ENCODE data around the gene SSX2B.
"Not testable (repeated sequence)": the region's sequence is repeated elsewhere in the genome, so short reads cannot be mapped to it uniquely, and the experiment has no call there.

Gene SSX2B, protein sequence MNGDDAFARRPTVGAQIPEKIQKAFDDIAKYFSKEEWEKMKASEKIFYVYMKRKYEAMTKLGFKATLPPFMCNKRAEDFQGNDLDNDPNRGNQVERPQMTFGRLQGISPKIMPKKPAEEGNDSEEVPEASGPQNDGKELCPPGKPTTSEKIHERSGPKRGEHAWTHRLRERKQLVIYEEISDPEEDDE

DNA sequence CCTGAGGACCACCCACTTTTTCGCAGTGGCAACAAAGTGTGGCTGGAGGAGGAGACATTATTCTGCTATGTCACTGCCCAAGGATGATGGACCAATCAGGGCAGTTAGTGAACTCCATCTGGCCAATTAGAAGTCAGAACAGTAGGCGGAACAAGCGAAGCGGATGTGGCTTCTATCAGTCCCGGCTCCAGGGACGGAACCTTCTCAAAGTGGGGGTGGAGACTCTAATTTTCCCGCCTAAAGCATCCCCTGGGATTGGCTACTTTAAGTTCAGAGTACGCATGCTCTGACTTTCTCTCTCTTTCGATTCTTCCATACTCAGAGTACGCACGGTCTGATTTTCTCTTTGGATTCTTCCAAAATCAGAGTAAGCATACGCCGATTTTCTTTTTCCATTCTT, at the start of gene SSX2B:
SSX2B (plus strand) TSS at position 301 of the 400 bp plus-strand sequence. CDS start 1,429 bp downstream, outside the sequence.
- H3K4me3 ChIP-seq (ENCODE audit: low read depth, low read length), result not testable (repeated sequence)

DNA sequence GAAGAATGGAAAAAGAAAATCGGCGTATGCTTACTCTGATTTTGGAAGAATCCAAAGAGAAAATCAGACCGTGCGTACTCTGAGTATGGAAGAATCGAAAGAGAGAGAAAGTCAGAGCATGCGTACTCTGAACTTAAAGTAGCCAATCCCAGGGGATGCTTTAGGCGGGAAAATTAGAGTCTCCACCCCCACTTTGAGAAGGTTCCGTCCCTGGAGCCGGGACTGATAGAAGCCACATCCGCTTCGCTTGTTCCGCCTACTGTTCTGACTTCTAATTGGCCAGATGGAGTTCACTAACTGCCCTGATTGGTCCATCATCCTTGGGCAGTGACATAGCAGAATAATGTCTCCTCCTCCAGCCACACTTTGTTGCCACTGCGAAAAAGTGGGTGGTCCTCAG, 44.0 kb upstream of the SSX2B start, which contains the start of gene SSX2:
SSX2 (minus strand) TSS at position 101 of the 400 bp plus-strand sequence. CDS start 1,429 bp downstream, outside the sequence.
- not testable (repeated sequence) for H3K4me3 ChIP-seq (ENCODE audit: low read depth, low read length)

DNA sequence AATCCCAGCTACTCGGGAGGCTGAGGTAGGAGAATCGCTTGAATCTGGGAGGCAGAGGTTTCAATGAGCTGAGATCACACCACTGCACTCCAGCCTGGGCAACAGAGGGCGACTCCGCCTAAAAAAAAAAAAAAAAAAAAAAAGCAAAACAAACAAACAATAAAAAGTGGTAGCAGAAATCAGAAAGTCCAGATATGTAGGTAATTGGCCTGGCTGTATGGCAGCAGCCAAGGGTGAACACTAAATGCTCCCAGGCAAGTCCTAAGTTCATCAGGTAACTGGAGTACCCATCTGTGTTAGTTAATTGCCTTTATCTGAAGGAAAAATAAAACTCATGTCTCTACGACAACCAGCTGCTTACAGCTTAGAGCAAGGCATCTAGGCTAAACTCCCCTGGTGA, 14.9 kb downstream of the SSX2B start:
- H3K4me3 ChIP-seq (ENCODE audit: low read depth, low read length), result not testable (repeated sequence)

DNA sequence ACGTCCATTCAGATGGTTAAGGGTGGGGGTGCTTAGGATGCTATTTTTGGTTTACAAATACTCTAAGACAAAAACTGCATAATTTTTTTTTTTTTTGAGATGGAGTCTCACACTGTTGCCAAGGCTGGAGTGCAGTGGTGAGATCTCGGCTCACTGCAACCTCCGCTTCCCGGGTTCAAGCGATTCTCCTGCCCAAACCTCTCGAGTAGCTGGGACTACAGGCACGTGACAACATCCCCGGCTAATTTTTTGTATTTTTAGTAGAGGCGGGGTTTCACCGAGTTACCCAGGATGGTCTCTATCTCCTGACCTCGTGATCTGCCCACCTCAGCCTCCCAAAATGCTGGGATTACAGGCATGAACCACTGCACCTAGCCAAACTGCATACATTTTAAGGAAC, 22.5 kb downstream of the SSX2B start:
- not testable (repeated sequence) for H3K4me3 ChIP-seq (ENCODE audit: low read depth, low read length)

DNA sequence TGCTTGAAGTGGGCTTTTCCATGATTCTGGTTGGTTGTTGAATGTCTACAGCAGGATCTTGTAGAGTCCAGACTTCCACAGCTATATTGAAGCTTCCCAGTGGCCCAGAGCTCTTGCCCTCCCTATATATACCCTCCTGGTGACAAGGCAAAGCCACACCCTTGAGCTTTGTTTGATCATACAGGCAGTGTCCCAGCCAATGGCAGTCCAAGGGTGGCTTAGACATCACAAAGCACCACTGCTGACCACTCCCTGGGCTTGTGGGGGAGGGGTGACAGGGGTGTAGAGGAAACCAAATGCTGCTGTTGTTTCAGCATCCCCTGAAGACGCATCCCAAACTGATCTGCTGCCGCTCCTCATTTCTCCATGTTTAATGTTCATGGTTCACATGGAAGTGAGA, 46.3 kb downstream of the SSX2B start, which contains the start of gene SPANXN5:
SPANXN5 (minus strand) TSS at position 101 of the 400 bp plus-strand sequence; CDS start at position 22, 79 bp downstream.
- not testable (repeated sequence) for H3K4me3 ChIP-seq (ENCODE audit: low read depth, low read length)

DNA sequence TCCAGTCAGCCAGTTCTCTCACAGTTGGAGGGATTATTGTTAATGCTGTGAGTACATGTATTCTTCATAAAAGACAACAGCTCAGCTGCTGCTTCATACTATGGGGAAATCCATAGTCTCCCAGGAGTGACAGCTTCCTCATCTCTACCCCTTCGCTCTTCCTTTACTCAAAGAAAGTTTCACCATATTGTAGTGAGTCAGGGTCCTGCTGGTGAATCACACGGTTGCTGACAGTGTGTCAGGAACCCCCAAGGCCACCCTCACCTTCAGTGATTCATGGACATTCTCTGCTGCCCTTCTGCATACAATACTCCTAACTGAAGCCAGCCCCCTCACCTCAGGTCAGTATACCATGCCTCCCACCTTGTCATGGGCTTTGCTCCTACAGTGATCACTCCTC, 53.8 kb downstream of the SSX2B start:
- not testable (repeated sequence) for H3K4me3 ChIP-seq (ENCODE audit: low read depth, low read length)

All from iPS-11a (cell line).